Calu3 (cell line): Measurements from ENCODE around the gene POLA1. TPM values are rescaled to one million over a fixed set of nuclear protein-coding genes. Genes with fewer than 3 reads are reported as not detected.

Experiments
- Bru-seq: library from RNA; stranded (reverse); fragments of 400-500 nt; gene quantifications from one replicate; lab custom pipeline; 2021; lab: Mats Ljungman, UMichigan
- BruChase-seq, 2 experiments: library from RNA; stranded (reverse); fragments of 400-500 nt; gene quantifications; one replicate each; lab custom pipeline; 2021; lab: Mats Ljungman, UMichigan
- BruUV-seq: library from RNA; stranded (reverse); fragments of 400-500 nt; replicated peaks from 2 replicates; lab custom pipeline; 2021; lab: Mats Ljungman, UMichigan
- CTCF ChIA-PET: fragments of 300-600 bp; sonication (Branson Sonifier 250); formaldehyde crosslinking; loops from one replicate; lab custom pipeline; 2022; ENCODE audit warnings: antibody characterized with exemption; lab: Charles Lee
- DNase-seq: peaks from one replicate; pipeline ENCODE4 v3.0.0; 2022
- H3K27ac Mint-ChIP-seq: one replicate; pipeline ENCODE4 v1.8.0; 2022; ENCODE audit warnings: mixed read lengths; ENCODE audit not compliant: unreplicated experiment
- H3K27me3 Mint-ChIP-seq: one replicate; pipeline ENCODE4 v1.8.0; 2022; ENCODE audit warnings: mixed read lengths; ENCODE audit not compliant: unreplicated experiment
- H3K36me3 Mint-ChIP-seq: one replicate; pipeline ENCODE4 v1.8.0; 2022; ENCODE audit warnings: mild to moderate bottlenecking, moderate library complexity, mixed read lengths; ENCODE audit not compliant: insufficient read depth, unreplicated experiment
- H3K4me1 Mint-ChIP-seq: one replicate; pipeline ENCODE4 v1.8.0; 2022; ENCODE audit warnings: mild to moderate bottlenecking, low read depth, mixed read lengths; ENCODE audit not compliant: unreplicated experiment
- H3K4me3 Mint-ChIP-seq: one replicate; pipeline ENCODE4 v1.8.0; 2022; ENCODE audit warnings: mild to moderate bottlenecking, low read depth, moderate library complexity, mixed read lengths; ENCODE audit not compliant: unreplicated experiment
- H3K9me3 Mint-ChIP-seq: one replicate; pipeline ENCODE4 v1.8.0; 2022; ENCODE audit warnings: low read depth, mixed read lengths; ENCODE audit not compliant: unreplicated experiment
- CTCF ChIP-seq: fragments of 200-600 bp; IDR thresholded peaks from one replicate; pipeline ENCODE4 v1.8.0; 2022; ENCODE audit warnings: antibody characterized with exemption; ENCODE audit not compliant: unreplicated experiment
- intact Hi-C: fragments of 100-400 bp; cut with micrococcal nuclease; formaldehyde crosslinking; loops from one replicate; pipeline ENCODE4 v1.10.0; 2022; ENCODE audit not compliant: unreplicated experiment
- long read RNA-seq: library from polyadenylated mRNA; stranded (forward); transcript quantifications from one replicate; pipeline ENCODE4 v2.0.0, GENCODE V29; 2022
- total RNA-seq: library from RNA; stranded (reverse); gene quantifications from 2 replicates; pipeline ENCODE4 v1.2.3, GENCODE V29; 2022

The POLA1 gene
- total RNA-seq (21.3 and 25.2 TPM in 2 replicates), Bru-seq, nascent RNA (percentile 87 among the genes with signal in this experiment), BruChase-seq, experiment 1, labeled RNA remaining after a 6-hour chase (percentile 72 among the genes with signal in this experiment), BruChase-seq, experiment 2, labeled RNA remaining after a 2-hour chase (percentile 82 among the genes with signal in this experiment)
- long read RNA-seq, full-length matches to known transcripts, result 3 of 8 reads
- long read RNA-seq, partial matches to known transcripts, result 5 of 8 reads
- long read RNA-seq, other reads (novel, unspliced or antisense), result 0 of 8 reads

GRCh38 chrX:24693453-24694202 is at the start of gene POLA1:
Gene POLA1 (plus strand): TSS chrX:24693918. CDS start chrX:24693962, 44 bp downstream.
- intact Hi-C loops, result no loop called here
- BruUV-seq, result no TSS peak
- DNase-seq, result peak; percentile 94
- Mint-ChIP-seq H3K27ac (peak within 1 kb of the TSS; percentile 78), H3K27me3 (no peaks in the 10 kb centered on the region), H3K4me3 (peak within 1 kb of the TSS; percentile 91), H3K4me1 (peaks cover 28% of the 10 kb centered on the region), H3K36me3 (peaks cover 22% of the 10 kb centered on the region), H3K9me3 (no peaks in the 10 kb centered on the region)
- CTCF ChIA-PET, result interaction anchor here (0.7 kb wide), 1 partner anchor 17 kb away, joined by 3 read pairs; no protein-coding TSS in a partner anchor
- TF ChIP-seq CTCF, result no peak

DNA sequence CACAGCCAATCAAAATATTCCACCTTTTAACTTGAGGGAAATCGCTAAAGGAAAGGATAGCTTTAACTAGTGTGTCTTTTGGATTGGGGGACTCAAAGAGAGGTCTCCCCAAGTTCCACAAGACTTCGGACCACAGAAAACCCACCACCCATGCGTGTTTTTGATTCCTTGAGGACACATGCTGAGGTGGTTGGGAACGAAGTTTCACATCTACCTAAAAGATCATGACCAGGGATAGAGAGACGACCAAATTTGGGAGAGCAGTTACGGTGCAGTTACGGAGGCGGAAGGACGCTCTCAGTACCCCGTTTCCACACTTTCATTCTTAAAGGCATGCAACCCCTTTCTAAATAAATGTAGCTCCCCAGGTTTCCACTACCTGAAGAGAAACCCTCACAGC is 47.7 kb upstream of the POLA1 start:
- H3K27ac Mint-ChIP-seq, result no peak overlapping the region
- peaks cover 9% of the 10 kb centered on the region for H3K4me1 Mint-ChIP-seq
- intact Hi-C loops, result no loop called here
- CTCF ChIA-PET, result no interaction called here
- no peaks in the 10 kb centered on the region for H3K9me3 Mint-ChIP-seq
- DNase-seq, result no peak
- no peaks in the 10 kb centered on the region for H3K36me3 Mint-ChIP-seq
- no peak for TF ChIP-seq CTCF
- peaks cover 46% of the 10 kb centered on the region for H3K27me3 Mint-ChIP-seq
- no peak overlapping the region for H3K4me3 Mint-ChIP-seq
- BruUV-seq, result no TSS peak

GRCh38 chrX:24646745-24647182 is 47.0 kb upstream of the POLA1 start:
- peaks cover 38% of the 10 kb centered on the region for H3K27me3 Mint-ChIP-seq
- DNase-seq, result no peak
- no peaks in the 10 kb centered on the region for H3K36me3 Mint-ChIP-seq
- intact Hi-C loops, result no loop called here
- CTCF ChIA-PET, result no interaction called here
- peaks cover 9% of the 10 kb centered on the region for H3K4me1 Mint-ChIP-seq
- H3K9me3 Mint-ChIP-seq, result no peaks in the 10 kb centered on the region
- no peak for TF ChIP-seq CTCF
- no TSS peak for BruUV-seq
- H3K4me3 Mint-ChIP-seq, result peak overlapping the region; percentile 69
- H3K27ac Mint-ChIP-seq, result no peak overlapping the region

DNA sequence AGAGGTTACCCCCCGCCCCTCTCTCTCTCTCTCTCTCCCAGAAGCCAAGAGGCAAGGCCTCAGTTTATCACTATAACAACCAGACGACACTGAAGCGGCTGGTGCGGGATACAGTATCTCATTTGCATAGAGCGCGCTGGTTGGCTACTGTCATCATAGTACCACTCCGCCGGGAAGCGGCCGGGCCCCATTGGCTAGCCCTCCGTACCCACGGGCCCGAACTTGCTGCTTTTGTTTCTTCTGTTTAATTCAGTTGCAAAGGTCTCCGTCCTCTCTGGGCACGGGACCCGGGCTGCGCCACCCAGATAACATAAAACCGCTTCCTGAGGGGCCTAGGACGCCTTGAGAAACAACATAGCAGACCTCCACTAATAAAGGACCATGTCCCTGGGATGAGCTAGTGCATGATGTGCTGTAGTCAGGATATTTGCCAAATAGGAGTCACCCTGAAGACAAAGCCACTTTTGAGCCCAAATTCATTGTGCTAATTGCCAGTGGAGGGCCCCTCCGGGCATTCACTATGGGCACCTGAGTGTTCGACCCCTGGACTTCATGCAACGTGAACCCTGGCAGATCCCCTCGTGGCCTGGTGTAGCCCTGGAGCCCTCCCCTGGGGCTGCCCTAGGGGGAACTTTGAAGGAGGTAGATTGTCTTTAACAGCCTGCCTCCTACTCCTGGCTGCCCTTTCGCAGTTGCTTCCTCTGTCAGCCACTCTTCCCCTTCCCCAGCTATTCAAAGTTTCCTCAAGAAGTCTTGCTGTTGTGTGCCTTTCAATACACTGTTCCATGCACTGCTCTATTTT is 46.3 kb upstream of the POLA1 start, which contains the start of gene PCYT1B:
PCYT1B (minus strand) TSS at position 91 of the 802 bp plus-strand sequence. CDS start 242 bp downstream, outside the sequence.
- Mint-ChIP-seq H3K27ac (no peak within 1 kb of the TSS), H3K4me1 (peaks cover 9% of the 10 kb centered on the region), H3K36me3 (no peaks in the 10 kb centered on the region), H3K4me3 (peak within 1 kb of the TSS; percentile 69), H3K9me3 (no peaks in the 10 kb centered on the region), H3K27me3 (peaks cover 38% of the 10 kb centered on the region)
- intact Hi-C loops, result no loop called here
- CTCF ChIA-PET, result no interaction called here
- no TSS peak for BruUV-seq
- DNase-seq, result peak; percentile 50
- TF ChIP-seq CTCF, result no peak
